ENCODE results near the gene ERCC8. TPM values are rescaled to one million over a fixed set of nuclear protein-coding genes. Genes with fewer than 3 reads are reported as not detected.

Gene ERCC8
- total RNA-seq (2021; ENCODE audit: unreplicated experiment) (15.1 TPM), Bru-seq, nascent RNA (percentile 74 among the genes with signal in this experiment), BruChase-seq, experiment 1, labeled RNA remaining after a 6-hour chase (percentile 65 among the genes with signal in this experiment), BruChase-seq, experiment 2, labeled RNA remaining after a 2-hour chase (percentile 72 among the genes with signal in this experiment)
- 4.9 and 6.7 TPM in 2 replicates for polyA plus RNA-seq (2012)
- long read RNA-seq, transcript ERCC8-201 (12 exons, 2,017 nt), result major isoform, 8 of 19 reads
- long read RNA-seq, partial matches to known transcripts, result 3 of 19 reads
- long read RNA-seq, other reads (novel, unspliced or antisense), result 6 of 19 reads

GRCh38 chr5:60944904-60945812 is at the start of gene ERCC8, which contains the start of gene NDUFAF2:
Gene ERCC8, minus strand, starts transcription at chr5:60945070. Its CDS starts 62 bp downstream, at chr5:60945008.
Gene NDUFAF2, plus strand, starts transcription at chr5:60945205. Its CDS starts 51 bp downstream, at chr5:60945256.
- Histone ChIP-seq H3K4me3 (replicated peaks in 1 of 2; ENCODE audit: low read depth in 1 of 2, low read length in 2 of 2) (peak within 1 kb of the TSS; percentile 85 to 87), H3K9me2 (ENCODE audit: insufficient read depth) (no peaks in the 10 kb centered on the region), H3K27me3 (ENCODE audit: insufficient read depth, low read length) (no peaks in the 10 kb centered on the region), H3K4me2 (ENCODE audit: low read length) (peak within 1 kb of the TSS; percentile 93), H3K9me3 (ENCODE audit: control insufficient read depth in 1 of 2, insufficient read depth in 1 of 2, low read depth in 1 of 2, low read length in 2 of 2) (no peaks in the 10 kb centered on the region), H2AFZ (ENCODE audit: low read depth, low read length, poor library complexity, severe bottlenecking) (peak within 1 kb of the TSS; percentile 60), H4K20me1 (ENCODE audit: insufficient read depth) (no peaks in the 10 kb centered on the region), H3K9ac (ENCODE audit: low read length) (peak within 1 kb of the TSS; percentile 78), H3K79me2 (ENCODE audit: insufficient read depth, low read length) (peaks cover 91% of the 10 kb centered on the region), H3K36me3 (ENCODE audit: control insufficient read depth in 1 of 2, insufficient read depth in 2 of 2, low read length in 2 of 2) (no peaks in the 10 kb centered on the region), H3K27ac (ENCODE audit: low read depth, low read length) (peak within 1 kb of the TSS; percentile 38), H3K4me1 (ENCODE audit: control insufficient read depth in 1 of 2, insufficient read depth in 2 of 2, low read length in 2 of 2) (peaks cover 8 to 13% of the 10 kb centered on the region in 2 experiments; a peak in 2 of 4 replicates)
- ChIA-PET POLR2A (interaction anchor here (0.9 kb wide), 1 partner anchor 245 kb away, joined by 4 read pairs; the partner anchor contains the start of gene DEPDC1B), RAD21 (ENCODE audit: low non-redundant PET in 1 of 2, low total read pairs in 2 of 2, uncharacterized antibody in 2 of 2, unreplicated experiment in 2 of 2) (no interaction called here), CTCF (interaction anchor here (1.5 to 2.5 kb wide), 2 partner anchors 14 to 16 kb away, joined by 3 to 9 read pairs; no protein-coding TSS in a partner anchor)
- ATAC-seq (peak; percentile 93), DNase-seq (ENCODE audit: low read depth, low spot score) (peak; percentile 84)
- intact Hi-C loops (cut with micrococcal nuclease), result loop anchor here (1.0 kb wide), 1 partner anchor 268 kb away; no protein-coding TSS in a partner anchor
- TSS peak; percentile 54 for BruUV-seq (replicated peaks)
- peak; percentile 52 for TF ChIP-seq POLR2A (IDR thresholded peaks at IDR 0.05; ENCODE audit: borderline replicate concordance, extremely low read depth, insufficient read depth, insufficient read length)
- no peak for TF ChIP-seq JUND (IDR thresholded peaks at IDR 0.05)
- no peak for TF ChIP-seq EZH2phosphoT487 (IDR thresholded peaks at IDR 0.05; ENCODE audit: borderline replicate concordance)
- TF ChIP-seq SIN3A (IDR thresholded peaks at IDR 0.05; ENCODE audit: low read depth), result peak; percentile 92
- TF ChIP-seq, protein P1, sequence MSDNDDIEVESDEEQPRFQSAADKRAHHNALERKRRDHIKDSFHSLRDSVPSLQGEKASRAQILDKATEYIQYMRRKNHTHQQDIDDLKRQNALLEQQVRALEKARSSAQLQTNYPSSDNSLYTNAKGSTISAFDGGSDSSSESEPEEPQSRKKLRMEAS (IDR thresholded peaks at IDR 0.05), result peak; percentile 85
- no peak for TF ChIP-seq FOSL1 (IDR thresholded peaks at IDR 0.05; ENCODE audit: low read depth)
- no peak for TF ChIP-seq RAD21 (IDR thresholded peaks at IDR 0.05; ENCODE audit: low read depth)
- TF ChIP-seq POLR2AphosphoS5 (IDR thresholded peaks at IDR 0.05; ENCODE audit: low read depth, low read length), result peak; percentile 72
- TF ChIP-seq, protein P2, sequence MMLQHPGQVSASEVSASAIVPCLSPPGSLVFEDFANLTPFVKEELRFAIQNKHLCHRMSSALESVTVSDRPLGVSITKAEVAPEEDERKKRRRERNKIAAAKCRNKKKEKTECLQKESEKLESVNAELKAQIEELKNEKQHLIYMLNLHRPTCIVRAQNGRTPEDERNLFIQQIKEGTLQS (IDR thresholded peaks at IDR 0.05), result no peak
- 0 out of 2 replicates have a peak, but pooled peaks have one; percentile 40 for TF ChIP-seq EGR1 (IDR thresholded peaks at IDR 0.05; ENCODE audit: low read depth)
- peak; percentile 97 for TF ChIP-seq YY1 (IDR thresholded peaks at IDR 0.05; ENCODE audit: extremely low read depth, insufficient replicate concordance, low read depth, low read length)
- 0 out of 2 replicates have a peak, but pooled peaks have one; percentile 4 for TF ChIP-seq CBX3 (IDR thresholded peaks at IDR 0.05; ENCODE audit: low read depth)
- peak; percentile 70 for TF ChIP-seq ZFX (IDR thresholded peaks at IDR 0.05)
- no peak for TF ChIP-seq EZH2 (IDR thresholded peaks at IDR 0.05)
- peak; percentile 90 for TF ChIP-seq SP1 (IDR thresholded peaks at IDR 0.05; ENCODE audit: low read depth)
- no peak for TF ChIP-seq TCF7L2 (IDR thresholded peaks at IDR 0.05; ENCODE audit: borderline replicate concordance, extremely low read depth, insufficient read depth, insufficient read length)
- no peak for TF ChIP-seq SRF (IDR thresholded peaks at IDR 0.05; ENCODE audit: low read depth)
